Neural crest cell (in vitro differentiated cells): ENCODE results near the gene LARGE1. TPM values are rescaled to one million over a fixed set of nuclear protein-coding genes. Genes with fewer than 3 reads are reported as not detected.

Experiments used
- DNase-seq: peaks from one replicate; pipeline ENCODE4 v3.0.0; 2021; ENCODE audit warnings: low read depth, mixed read lengths, low spot score
- H3K27ac Mint-ChIP-seq: one replicate; pipeline ENCODE4 v1.8.0; 2021; ENCODE audit warnings: mild to moderate bottlenecking, mixed read lengths; ENCODE audit not compliant: unreplicated experiment
- H3K27me3 Mint-ChIP-seq: 2 replicates; pipeline ENCODE4 v1.8.0; 2021; ENCODE audit warnings: low read depth, mild to moderate bottlenecking, mixed read lengths
- H3K36me3 Mint-ChIP-seq: 2 replicates; pipeline ENCODE4 v1.8.0; 2021; ENCODE audit warnings: low read depth, mild to moderate bottlenecking, mixed read lengths
- H3K4me1 Mint-ChIP-seq: 2 replicates; pipeline ENCODE4 v1.8.0; 2021; ENCODE audit warnings: mixed read lengths
- H3K4me3 Mint-ChIP-seq: one replicate; pipeline ENCODE4 v1.8.0; 2021; ENCODE audit warnings: mild to moderate bottlenecking, mixed read lengths
- H3K9me3 Mint-ChIP-seq: 2 replicates; pipeline ENCODE4 v1.8.0; 2021; ENCODE audit warnings: mixed read lengths
- total RNA-seq: library from RNA; stranded (reverse); gene quantifications from 2 replicates; pipeline ENCODE4 v1.2.1, GENCODE V29; 2021
- TF ChIP-seq, protein P1 (sequence below): fragments of 200-600 bp; sonication (generic); conservative IDR thresholded peaks from 2 replicates; pipeline ENCODE4 v1.5.0; 2021; ENCODE audit warnings: antibody characterized with exemption, mild to moderate bottlenecking

The LARGE1 gene
- total RNA-seq, 1 donor from 2014 or later, result 33.0 TPM

- Mint-ChIP-seq H3K36me3 (peaks cover 8% of the 10 kb centered on the region), H3K27ac (no peak overlapping the region), H3K27me3 (no peaks in the 10 kb centered on the region), H3K9me3 (peaks cover 7% of the 10 kb centered on the region), H3K4me1 (peaks cover 37% of the 10 kb centered on the region), H3K4me3 (no peak overlapping the region)
- TF ChIP-seq, protein P1, sequence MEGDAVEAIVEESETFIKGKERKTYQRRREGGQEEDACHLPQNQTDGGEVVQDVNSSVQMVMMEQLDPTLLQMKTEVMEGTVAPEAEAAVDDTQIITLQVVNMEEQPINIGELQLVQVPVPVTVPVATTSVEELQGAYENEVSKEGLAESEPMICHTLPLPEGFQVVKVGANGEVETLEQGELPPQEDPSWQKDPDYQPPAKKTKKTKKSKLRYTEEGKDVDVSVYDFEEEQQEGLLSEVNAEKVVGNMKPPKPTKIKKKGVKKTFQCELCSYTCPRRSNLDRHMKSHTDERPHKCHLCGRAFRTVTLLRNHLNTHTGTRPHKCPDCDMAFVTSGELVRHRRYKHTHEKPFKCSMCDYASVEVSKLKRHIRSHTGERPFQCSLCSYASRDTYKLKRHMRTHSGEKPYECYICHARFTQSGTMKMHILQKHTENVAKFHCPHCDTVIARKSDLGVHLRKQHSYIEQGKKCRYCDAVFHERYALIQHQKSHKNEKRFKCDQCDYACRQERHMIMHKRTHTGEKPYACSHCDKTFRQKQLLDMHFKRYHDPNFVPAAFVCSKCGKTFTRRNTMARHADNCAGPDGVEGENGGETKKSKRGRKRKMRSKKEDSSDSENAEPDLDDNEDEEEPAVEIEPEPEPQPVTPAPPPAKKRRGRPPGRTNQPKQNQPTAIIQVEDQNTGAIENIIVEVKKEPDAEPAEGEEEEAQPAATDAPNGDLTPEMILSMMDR, result no peak
- DNase-seq, result no peak
Observed at GRCh38 chr22:33737662-33738061, 182.6 kb downstream of the LARGE1 start.

- DNase-seq, result no peak
- TF ChIP-seq, protein P1, result no peak
- H3K9me3 Mint-ChIP-seq, result peaks cover 7% of the 10 kb centered on the region
- H3K27me3 Mint-ChIP-seq, result no peaks in the 10 kb centered on the region
- H3K27ac Mint-ChIP-seq, result no peak overlapping the region
- no peak overlapping the region for H3K4me3 Mint-ChIP-seq
- peaks cover 8% of the 10 kb centered on the region for H3K36me3 Mint-ChIP-seq
- peaks cover 37% of the 10 kb centered on the region for H3K4me1 Mint-ChIP-seq
Observed at GRCh38 chr22:33735978-33736377, 184.3 kb downstream of the LARGE1 start.

GRCh38 chr22:33728847-33729246 lies 191.4 kb downstream of the LARGE1 start:
- Mint-ChIP-seq H3K27ac (no peak overlapping the region), H3K36me3 (no peaks in the 10 kb centered on the region), H3K4me3 (no peak overlapping the region), H3K9me3 (peaks cover 3% of the 10 kb centered on the region), H3K27me3 (peaks cover 3% of the 10 kb centered on the region), H3K4me1 (peaks cover 26% of the 10 kb centered on the region)
- no peak for DNase-seq
- TF ChIP-seq, protein P1, result no peak

GRCh38 chr22:33726294-33726734 lies 194.0 kb downstream of the LARGE1 start:
- peaks cover 42% of the 10 kb centered on the region for H3K4me1 Mint-ChIP-seq
- no peak overlapping the region for H3K4me3 Mint-ChIP-seq
- H3K27ac Mint-ChIP-seq, result no peak overlapping the region
- TF ChIP-seq, protein P1, result no peak
- H3K27me3 Mint-ChIP-seq, result peaks cover 3% of the 10 kb centered on the region
- H3K9me3 Mint-ChIP-seq, result peaks cover 4% of the 10 kb centered on the region
- no peaks in the 10 kb centered on the region for H3K36me3 Mint-ChIP-seq
- DNase-seq, result no peak

GRCh38 chr22:33723915-33724314 lies 196.4 kb downstream of the LARGE1 start:
- TF ChIP-seq, protein P1, result no peak
- Mint-ChIP-seq H3K27ac (peak overlapping the region; percentile 21), H3K27me3 (peaks cover 3% of the 10 kb centered on the region), H3K4me3 (no peak overlapping the region), H3K4me1 (peaks cover 42% of the 10 kb centered on the region), H3K36me3 (peaks cover 4% of the 10 kb centered on the region), H3K9me3 (peaks cover 4% of the 10 kb centered on the region)
- DNase-seq, result no peak
